Liver (tissue), 9 donors: ENCODE measurements around the gene ST3GAL3. TPM values are rescaled to one million over a fixed set of nuclear protein-coding genes. Genes with fewer than 3 reads are reported as not detected.

Source experiments
- DNase-seq: peaks from one replicate; pipeline ENCODE4 v3.0.0-alpha.2; 2017; ENCODE audit warnings: low spot score
- H3K27ac ChIP-seq, 2 donors: one replicate each; pipeline ENCODE4 v1.7.0; 2013; ENCODE audit warnings: inconsistent platforms in 2 of 2, low read length in 2 of 2, control low read depth in 1 of 2, low read depth in 1 of 2, mild to moderate bottlenecking in 1 of 2
- H3K27me3 ChIP-seq, 4 donors: one replicate each; pipeline versions ENCODE4 v1.6.1 to v1.7.0; 2013; ENCODE audit warnings: low read length in 3 of 4, inconsistent platforms in 1 of 4, mild to moderate bottlenecking in 1 of 4, moderate library complexity in 1 of 4; ENCODE audit not compliant: control insufficient read depth in 4 of 4, insufficient read depth in 4 of 4
- H3K36me3 ChIP-seq, 4 donors: one replicate each; pipeline versions ENCODE4 v1.6.1 to v1.7.0; 2013; ENCODE audit warnings: low read length in 3 of 4, mild to moderate bottlenecking in 3 of 4, low read depth in 1 of 4, moderate library complexity in 1 of 4; ENCODE audit not compliant: control insufficient read depth in 4 of 4, insufficient read depth in 3 of 4
- H3K4me1 ChIP-seq, 4 donors: one replicate each; pipeline versions ENCODE4 v1.6.1 to v1.7.0; 2013; ENCODE audit warnings: low read length in 3 of 4, mild to moderate bottlenecking in 3 of 4, moderate library complexity in 1 of 4; ENCODE audit not compliant: control insufficient read depth in 4 of 4, insufficient read depth in 4 of 4
- H3K4me3 ChIP-seq, 3 donors: one replicate each; pipeline versions ENCODE4 v1.6.1 to v1.7.0; 2013; ENCODE audit warnings: low read length in 3 of 3, control low read depth in 1 of 3, low read depth in 1 of 3, mild to moderate bottlenecking in 1 of 3
- H3K9ac ChIP-seq, 2 donors: one replicate each; pipeline ENCODE4 v1.7.0; 2013; ENCODE audit warnings: low read length in 2 of 2, mild to moderate bottlenecking in 2 of 2, moderate library complexity in 2 of 2, control low read depth in 1 of 2, low read depth in 1 of 2
- H3K9me3 ChIP-seq, 4 donors: one replicate each; pipeline versions ENCODE4 v1.6.1 to v1.7.0; 2013; ENCODE audit warnings: low read length in 3 of 4; ENCODE audit not compliant: control insufficient read depth in 4 of 4
- ATF3 ChIP-seq: IDR thresholded peaks from 2 replicates; pipeline ENCODE4 v1.6.1; 2016; ENCODE audit warnings: antibody characterized with exemption
- CTCF ChIP-seq: fragments of 150-350 bp; IDR thresholded peaks from 2 replicates; pipeline ENCODE4 v1.5.1; 2017; ENCODE audit warnings: improper control_type of control experiment, low read depth, low read length; ENCODE audit not compliant: missing input control
- EGR1 ChIP-seq, 2 donors: IDR thresholded peaks; 2 replicates each; pipeline ENCODE4 v1.6.1; 2016 to 2018; ENCODE audit warnings: antibody characterized with exemption in 2 of 2, low read depth in 2 of 2
- FOXA2 ChIP-seq: IDR thresholded peaks from 2 replicates; pipeline ENCODE4 v1.6.1; 2016; ENCODE audit warnings: antibody characterized with exemption
- GABPA ChIP-seq, 2 donors: IDR thresholded peaks in 1 of 2; conservative IDR thresholded peaks in 1 of 2; 2 replicates each; pipeline ENCODE4 v1.6.1; 2016; ENCODE audit warnings: antibody characterized with exemption in 2 of 2, mild to moderate bottlenecking in 1 of 2, moderate library complexity in 1 of 2
- HNF4A ChIP-seq, 2 donors: conservative IDR thresholded peaks; 2 replicates each; pipeline ENCODE4 v1.6.1; 2016; ENCODE audit warnings: antibody characterized with exemption in 2 of 2, mild to moderate bottlenecking in 2 of 2
- HNF4G ChIP-seq: IDR thresholded peaks from 2 replicates; pipeline ENCODE4 v1.6.1; 2016; ENCODE audit warnings: antibody characterized with exemption
- JUND ChIP-seq, 2 donors: IDR thresholded peaks; 2 replicates each; pipeline ENCODE4 v1.6.1; 2016; ENCODE audit warnings: antibody characterized with exemption in 2 of 2
- MAX ChIP-seq: IDR thresholded peaks from 2 replicates; pipeline ENCODE4 v1.6.1; 2016; ENCODE audit warnings: antibody characterized with exemption
- NR2F2 ChIP-seq: IDR thresholded peaks from 2 replicates; pipeline ENCODE4 v1.6.1; 2016; ENCODE audit warnings: antibody characterized with exemption
- RAD21 ChIP-seq, 2 donors: IDR thresholded peaks; 2 replicates each; pipeline ENCODE4 v1.6.1; 2016; ENCODE audit warnings: antibody characterized with exemption in 2 of 2, mild to moderate bottlenecking in 2 of 2
- RXRA ChIP-seq, 2 donors: IDR thresholded peaks; 2 replicates each; pipeline ENCODE4 v1.6.1; 2017 to 2018; ENCODE audit warnings: antibody characterized with exemption in 2 of 2, mild to moderate bottlenecking in 1 of 2
- TAF1 ChIP-seq: conservative IDR thresholded peaks from 2 replicates; pipeline ENCODE4 v1.6.1; 2016; ENCODE audit warnings: antibody characterized with exemption, mild to moderate bottlenecking
- YY1 ChIP-seq: IDR thresholded peaks from 2 replicates; pipeline ENCODE4 v1.6.1; 2016; ENCODE audit warnings: antibody characterized with exemption, mild to moderate bottlenecking
- ZBTB33 ChIP-seq: IDR thresholded peaks from 2 replicates; pipeline ENCODE4 v1.6.1; 2016; ENCODE audit warnings: antibody characterized with exemption
- WGBS: extraction: QIAGEN DNeasy Blood & Tissue Kit; methylation state at CpG from one replicate; pipeline ENCODE4 v1.1.7; 2013; 5-methylcytosine and 5-hydroxymethylcytosine counted together
- polyA plus RNA-seq, 2 donors: library from polyadenylated mRNA; stranded (reverse) in 1 of 2; unstranded in 1 of 2; fragments of 200-250 nt in 1 of 2; fragments of >200 nt in 1 of 2; fragmentation: Nextera tagmentation in 1 of 2; extraction: Ambion mirVana in 1 of 2; gene quantifications; one replicate each; pipeline versions ENCODE4 v1.2.1 to v1.2.3, GENCODE V29; 2013 to 2015
- total RNA-seq, 2 donors: library from RNA; depleted of rRNA; stranded (reverse); fragments of >200 nt; gene quantifications; one replicate each; pipeline ENCODE4 v1.2.3, GENCODE V29; 2014
- TF ChIP-seq, protein P1 (sequence below): IDR thresholded peaks from 2 replicates; pipeline ENCODE4 v1.6.1; 2016; ENCODE audit warnings: antibody characterized with exemption, mild to moderate bottlenecking
- donor health status: healthy.
- donor health status: healthy.
- donor health status: healthy.
- donor health status: healthy.
- donor health status: healthy.

Gene ST3GAL3
- total and polyA plus RNA-seq, 4 donors: 4.9 to 11.4 (median 8.1) TPM

- no peak overlapping the region for H3K9ac ChIP-seq
- H3K4me3 ChIP-seq: no peak overlapping the region
- WGBS: 86% methylated on average over 1 of the region's 1 CpG
- H3K36me3 ChIP-seq: no peaks in the 10 kb centered on the region
- no peak overlapping the region for H3K27ac ChIP-seq
- no peak for TF ChIP-seq CTCF
- TF ChIP-seq HNF4A (conservative IDR thresholded peaks at IDR 0.05): no peak
- TF ChIP-seq JUND (IDR thresholded peaks at IDR 0.05): no peak
- TF ChIP-seq NR2F2: no peak
- TF ChIP-seq, protein P1, sequence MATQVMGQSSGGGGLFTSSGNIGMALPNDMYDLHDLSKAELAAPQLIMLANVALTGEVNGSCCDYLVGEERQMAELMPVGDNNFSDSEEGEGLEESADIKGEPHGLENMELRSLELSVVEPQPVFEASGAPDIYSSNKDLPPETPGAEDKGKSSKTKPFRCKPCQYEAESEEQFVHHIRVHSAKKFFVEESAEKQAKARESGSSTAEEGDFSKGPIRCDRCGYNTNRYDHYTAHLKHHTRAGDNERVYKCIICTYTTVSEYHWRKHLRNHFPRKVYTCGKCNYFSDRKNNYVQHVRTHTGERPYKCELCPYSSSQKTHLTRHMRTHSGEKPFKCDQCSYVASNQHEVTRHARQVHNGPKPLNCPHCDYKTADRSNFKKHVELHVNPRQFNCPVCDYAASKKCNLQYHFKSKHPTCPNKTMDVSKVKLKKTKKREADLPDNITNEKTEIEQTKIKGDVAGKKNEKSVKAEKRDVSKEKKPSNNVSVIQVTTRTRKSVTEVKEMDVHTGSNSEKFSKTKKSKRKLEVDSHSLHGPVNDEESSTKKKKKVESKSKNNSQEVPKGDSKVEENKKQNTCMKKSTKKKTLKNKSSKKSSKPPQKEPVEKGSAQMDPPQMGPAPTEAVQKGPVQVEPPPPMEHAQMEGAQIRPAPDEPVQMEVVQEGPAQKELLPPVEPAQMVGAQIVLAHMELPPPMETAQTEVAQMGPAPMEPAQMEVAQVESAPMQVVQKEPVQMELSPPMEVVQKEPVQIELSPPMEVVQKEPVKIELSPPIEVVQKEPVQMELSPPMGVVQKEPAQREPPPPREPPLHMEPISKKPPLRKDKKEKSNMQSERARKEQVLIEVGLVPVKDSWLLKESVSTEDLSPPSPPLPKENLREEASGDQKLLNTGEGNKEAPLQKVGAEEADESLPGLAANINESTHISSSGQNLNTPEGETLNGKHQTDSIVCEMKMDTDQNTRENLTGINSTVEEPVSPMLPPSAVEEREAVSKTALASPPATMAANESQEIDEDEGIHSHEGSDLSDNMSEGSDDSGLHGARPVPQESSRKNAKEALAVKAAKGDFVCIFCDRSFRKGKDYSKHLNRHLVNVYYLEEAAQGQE: no peak
- TF ChIP-seq GABPA (IDR thresholded peaks at IDR 0.05 in 1 of 2, conservative IDR thresholded peaks at IDR 0.05 in 1 of 2): no peak
- TF ChIP-seq EGR1 (IDR thresholded peaks at IDR 0.05; ENCODE audit: low read depth in 2 of 2): no peak
- TF ChIP-seq ATF3: no peak
- TF ChIP-seq RAD21 (IDR thresholded peaks at IDR 0.05): no peak
- no peak for TF ChIP-seq MAX
- no peak for TF ChIP-seq YY1
- TF ChIP-seq RXRA (IDR thresholded peaks at IDR 0.05): no peak
- TF ChIP-seq TAF1: no peak
- no peak for TF ChIP-seq HNF4G
- no peak for TF ChIP-seq ZBTB33
- no peak for TF ChIP-seq FOXA2
- no peaks in the 10 kb centered on the region for H3K27me3 ChIP-seq
- DNase-seq: no peak
- H3K4me1 ChIP-seq: no peaks in the 10 kb centered on the region
- no peaks in the 10 kb centered on the region for H3K9me3 ChIP-seq
Measured at GRCh38 chr1:43849670-43850069, 142.3 kb downstream of the ST3GAL3 start.
